BLaER1 treated with 17β-estradiol and CSF1 and Interleukin-3, amounts not matched to agents 10 nM and 100 nM (cell line): ENCODE measurements around the gene VRK3.
"Not testable (repeated sequence)": the region's sequence is repeated elsewhere in the genome, so short reads cannot be mapped to it uniquely, and the experiment has no call there.

Experiments used
- H3K27ac ChIP-seq, 11 experiments: shearing (Covaris generic); formaldehyde crosslinking; 2 replicates each; pipeline ENCODE4 v1.8.1; 2022
- H3K27me3 ChIP-seq, 11 experiments: shearing (Covaris generic); formaldehyde crosslinking; 2 replicates each; pipeline ENCODE4 v1.8.1; 2022
- H3K36me3 ChIP-seq, 11 experiments: shearing (Covaris generic); formaldehyde crosslinking; 2 replicates each; pipeline ENCODE4 v1.8.1; 2022
- H3K4me1 ChIP-seq, 10 experiments: shearing (Covaris generic); formaldehyde crosslinking; 2 replicates each; pipeline ENCODE4 v1.8.1; 2022
- H3K4me2 ChIP-seq, 11 experiments: shearing (Covaris generic); formaldehyde crosslinking; 2 replicates each; pipeline ENCODE4 v1.8.1; 2022
- H3K4me3 ChIP-seq, 10 experiments: shearing (Covaris generic); formaldehyde crosslinking; 2 replicates each; pipeline ENCODE4 v1.8.1; 2022
- H3K9ac ChIP-seq, 11 experiments: shearing (Covaris generic); formaldehyde crosslinking; 2 replicates each; pipeline ENCODE4 v1.8.1; 2022
- H3K9me3 ChIP-seq, 11 experiments: shearing (Covaris generic); formaldehyde crosslinking; replicated peaks in 1 of 11; 2 replicates each; pipeline ENCODE4 v1.8.1; 2022
- H4K20me1 ChIP-seq, 11 experiments: shearing (Covaris generic); formaldehyde crosslinking; 2 replicates each; pipeline ENCODE4 v1.8.1; 2022
- Cebpa-rat ChIP-seq, 11 experiments: shearing (Covaris generic); IDR thresholded peaks; 2 replicates each; pipeline ENCODE4 v1.8.1; 2022

VRK3 gene

GRCh38 chr19:50051964-50052363 lies 26.8 kb upstream of the VRK3 start:
- Histone ChIP-seq H3K27ac (no peak overlapping the region), H4K20me1 (no peaks in the 10 kb centered on the region), H3K4me3 (no peak overlapping the region), H3K9me3 (peaks cover 59 to 88% (median 74%) of the 10 kb centered on the region in 11 experiments), H3K4me1 (peaks cover 0 to 6% (median 0%) of the 10 kb centered on the region in 10 experiments; a peak in 2 of 20 replicates), H3K9ac (no peak overlapping the region), H3K4me2 (no peak overlapping the region), H3K36me3 (peaks cover 18 to 33% (median 27%) of the 10 kb centered on the region in 11 experiments), H3K27me3 (0 out of 22 replicates have a peak, but pooled peaks cover 0 to 5% (median 0%) of the 10 kb centered on the region in 11 experiments)
- TF ChIP-seq Cebpa-rat (IDR thresholded peaks at IDR 0.05) = no peak

GRCh38 chr19:50051228-50051895 lies 26.2 kb upstream of the VRK3 start:
- H4K20me1 ChIP-seq, H3K4me1 ChIP-seq, H3K27ac ChIP-seq, H3K9ac ChIP-seq, H3K27me3 ChIP-seq, H3K4me3 ChIP-seq: not testable (repeated sequence)
- peaks cover 24 to 39% (median 33%) of the 10 kb centered on the region in 11 experiments for H3K36me3 ChIP-seq
- H3K9me3 ChIP-seq = peaks cover 61 to 88% (median 75%) of the 10 kb centered on the region in 11 experiments
- peak overlapping the region in 5 of 11 experiments; percentile 8 to 61 (median 31); a peak in 8 of 22 replicates for H3K4me2 ChIP-seq

DNA sequence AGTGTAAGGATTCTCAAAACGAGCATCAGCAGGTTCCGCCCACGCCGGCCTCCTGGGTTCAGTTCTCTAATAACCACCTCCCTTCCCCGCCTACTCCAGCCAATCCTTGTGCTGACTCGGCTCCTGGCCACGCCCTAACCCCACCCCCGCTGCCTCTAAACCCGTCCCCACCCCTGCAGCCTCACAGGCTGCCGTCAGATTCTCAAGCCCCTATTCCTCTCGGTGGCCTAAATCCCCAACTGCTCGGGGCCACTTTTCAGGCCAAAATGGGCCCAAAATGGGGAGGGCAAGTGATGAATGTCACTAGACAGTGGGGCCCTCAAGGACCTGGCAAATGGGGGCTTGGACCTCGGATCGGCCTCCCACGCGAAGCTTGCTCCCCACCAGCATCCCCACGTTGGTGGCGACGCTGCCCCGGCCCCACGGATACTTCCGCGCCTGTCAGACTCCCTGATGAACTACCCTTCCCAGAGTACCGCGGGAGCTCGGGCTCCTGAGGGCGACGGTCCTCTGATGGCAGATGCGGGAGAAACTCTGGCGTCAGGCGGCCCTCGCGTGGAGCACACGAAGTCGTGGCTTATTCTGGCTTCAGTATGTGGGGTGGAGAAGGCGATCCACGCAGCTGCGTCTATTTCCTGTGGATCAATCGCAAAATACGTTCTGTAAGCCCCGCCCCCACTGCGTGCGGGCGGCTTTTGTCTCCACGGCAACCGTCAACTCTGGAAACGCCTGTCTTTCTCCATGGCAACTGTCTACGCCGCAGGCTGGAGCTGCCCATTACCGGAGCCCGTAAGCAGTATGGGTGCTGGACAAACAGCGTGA lies 25.4 kb upstream of the VRK3 start:
- Histone ChIP-seq H3K27me3 (peaks cover 0 to 5% (median 0%) of the 10 kb centered on the region in 11 experiments; a peak in 1 of 22 replicates), H3K36me3 (peaks cover 31 to 47% (median 41%) of the 10 kb centered on the region in 11 experiments), H3K9me3 (peaks cover 61 to 88% (median 75%) of the 10 kb centered on the region in 11 experiments), H3K4me3 (peak overlapping the region in 7 of 10 experiments; percentile 19 to 39 (median 26); a peak in 6 of 20 replicates), H3K4me2 (peak overlapping the region; percentile 8 to 61 (median 41); a peak in 17 of 22 replicates), H3K9ac (0 out of 22 replicates have a peak overlapping the region, but pooled peaks of 1 of the 11 experiments have one; percentile 5), H4K20me1 (no peaks in the 10 kb centered on the region), H3K27ac (no peak overlapping the region; a peak in 1 of 22 replicates), H3K4me1 (peaks cover 0 to 6% (median 0%) of the 10 kb centered on the region in 10 experiments; a peak in 2 of 20 replicates)
- TF ChIP-seq Cebpa-rat (IDR thresholded peaks at IDR 0.05) = no peak

- no peak for TF ChIP-seq Cebpa-rat (IDR thresholded peaks at IDR 0.05)
- H3K4me1 ChIP-seq = peaks cover 0 to 6% (median 0%) of the 10 kb centered on the region in 10 experiments; a peak in 2 of 20 replicates
- H4K20me1 ChIP-seq = no peaks in the 10 kb centered on the region
- H3K9ac ChIP-seq = no peak overlapping the region
- peaks cover 60 to 76% (median 70%) of the 10 kb centered on the region in 11 experiments for H3K36me3 ChIP-seq
- H3K4me2 ChIP-seq = no peak overlapping the region
- H3K27me3 ChIP-seq = peaks cover 0 to 8% (median 0%) of the 10 kb centered on the region in 11 experiments; a peak in 1 of 22 replicates
- H3K27ac ChIP-seq = no peak overlapping the region
- H3K9me3 ChIP-seq = peaks cover 78 to 97% (median 87%) of the 10 kb centered on the region in 11 experiments
- H3K4me3 ChIP-seq = 0 out of 20 replicates have a peak overlapping the region, but pooled peaks of 1 of the 10 experiments have one; percentile 27
Observed at GRCh38 chr19:50047671-50048070, 22.5 kb upstream of the VRK3 start.

GRCh38 chr19:50046649-50047503 lies 21.7 kb upstream of the VRK3 start:
- peaks cover 86 to 100% (median 95%) of the 10 kb centered on the region in 11 experiments for H3K9me3 ChIP-seq

DNA sequence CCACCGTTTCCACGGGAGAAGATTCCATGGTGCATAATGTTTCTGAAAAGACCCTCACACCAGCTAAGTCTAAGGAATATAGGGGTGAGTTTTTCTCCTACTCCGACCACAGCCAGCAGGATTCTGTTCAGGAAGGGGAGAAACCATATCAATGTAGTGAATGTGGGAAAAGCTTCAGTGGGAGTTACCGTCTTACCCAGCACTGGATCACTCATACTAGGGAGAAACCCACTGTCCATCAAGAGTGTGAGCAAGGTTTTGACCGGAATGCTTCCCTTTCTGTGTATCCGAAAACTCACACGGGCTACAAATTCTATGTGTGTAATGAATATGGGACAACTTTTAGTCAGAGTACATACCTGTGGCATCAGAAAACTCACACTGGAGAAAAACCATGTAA lies 19.8 kb upstream of the VRK3 start:
- H4K20me1 ChIP-seq = no peaks in the 10 kb centered on the region
- no peaks in the 10 kb centered on the region for H3K4me1 ChIP-seq
- H3K9me3 ChIP-seq = peaks cover 93 to 100% (median 100%) of the 10 kb centered on the region in 11 experiments
- TF ChIP-seq Cebpa-rat (IDR thresholded peaks at IDR 0.05) = no peak
- no peak overlapping the region for H3K4me2 ChIP-seq
- peaks cover 0 to 8% (median 0%) of the 10 kb centered on the region in 11 experiments; a peak in 1 of 22 replicates for H3K27me3 ChIP-seq
- H3K4me3 ChIP-seq = peak overlapping the region; percentile 8 to 59 (median 26); a peak in 19 of 20 replicates
- no peak overlapping the region for H3K27ac ChIP-seq
- no peak overlapping the region for H3K9ac ChIP-seq
- peaks cover 88 to 100% (median 96%) of the 10 kb centered on the region in 11 experiments for H3K36me3 ChIP-seq

More at GRCh38 chr19:50046649-50047503, 21.7 kb upstream of the VRK3 start:
- Histone ChIP-seq H4K20me1 (no peaks in the 10 kb centered on the region), H3K4me2 (no peak overlapping the region), H3K4me1 (peaks cover 0 to 6% (median 0%) of the 10 kb centered on the region in 10 experiments; a peak in 2 of 20 replicates), H3K27me3 (peaks cover 0 to 8% (median 0%) of the 10 kb centered on the region in 11 experiments; a peak in 1 of 22 replicates), H3K27ac (no peak overlapping the region), H3K9ac (no peak overlapping the region), H3K4me3 (peak overlapping the region in 7 of 10 experiments; percentile 14 to 59 (median 39); a peak in 9 of 20 replicates), H3K36me3 (peaks cover 68 to 84% (median 78%) of the 10 kb centered on the region in 11 experiments)
- no peak for TF ChIP-seq Cebpa-rat (IDR thresholded peaks at IDR 0.05)

DNA sequence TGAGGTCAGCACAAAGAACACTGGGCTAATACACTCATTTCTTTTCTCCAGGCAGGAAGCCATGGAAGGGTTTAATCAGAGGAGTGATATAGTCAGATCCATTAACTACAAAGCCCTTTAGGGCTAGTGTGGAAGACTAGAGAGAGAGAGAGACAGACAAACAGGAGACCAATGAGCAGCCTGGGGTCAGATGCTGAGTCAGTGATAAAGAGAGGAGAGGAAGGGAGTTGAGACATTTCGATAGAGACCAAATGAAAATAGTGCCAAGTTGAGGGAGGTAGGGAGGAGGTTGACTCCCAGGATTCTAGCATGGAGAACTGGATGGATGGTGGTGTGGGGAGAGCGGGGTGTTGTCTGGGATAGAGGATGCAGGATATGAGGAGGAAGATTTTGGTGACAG lies 18.8 kb upstream of the VRK3 start:
- Histone ChIP-seq H3K9ac (no peak overlapping the region), H4K20me1 (peaks cover 0 to 8% (median 0%) of the 10 kb centered on the region in 11 experiments; a peak in 5 of 22 replicates), H3K4me1 (no peaks in the 10 kb centered on the region), H3K27me3 (peaks cover 0 to 8% (median 0%) of the 10 kb centered on the region in 11 experiments; a peak in 1 of 22 replicates), H3K27ac (no peak overlapping the region), H3K4me3 (peak overlapping the region; percentile 8 to 59 (median 26); a peak in 15 of 20 replicates), H3K36me3 (peaks cover 97 to 100% (median 100%) of the 10 kb centered on the region in 11 experiments), H3K9me3 (peaks cover 84 to 100% (median 99%) of the 10 kb centered on the region in 11 experiments), H3K4me2 (no peak overlapping the region)
- TF ChIP-seq Cebpa-rat (IDR thresholded peaks at IDR 0.05) = no peak
